Measurements from ENCODE around the gene CDCA8.

The CDCA8 gene

GRCh38 chr1:37692078-37692833 is at the start of gene CDCA8:
Gene CDCA8, plus strand, starts transcription at chr1:37692516. Its CDS starts 175 bp downstream, at chr1:37692691.
- peak; percentile 95 to 98 for DNase-seq (ENCODE audit: low read depth in 2 of 2, low spot score in 1 of 2)

- DNase-seq (ENCODE audit: low read depth in 2 of 2, low spot score in 1 of 2): no peak
Observed at GRCh38 chr1:37647281-37647680, 45.0 kb upstream of the CDCA8 start.

- no peak for DNase-seq (ENCODE audit: low read depth in 2 of 2, low spot score in 1 of 2)
Observed at GRCh38 chr1:37650173-37650572, 42.1 kb upstream of the CDCA8 start.

- no peak for DNase-seq (ENCODE audit: low read depth in 2 of 2, low spot score in 1 of 2)
Observed at GRCh38 chr1:37650721-37651120, 41.6 kb upstream of the CDCA8 start.

- no peak for DNase-seq (ENCODE audit: low read depth in 2 of 2, low spot score in 1 of 2)
Observed at GRCh38 chr1:37651803-37652202, 40.5 kb upstream of the CDCA8 start.

GRCh38 chr1:37652976-37653375 is 39.3 kb upstream of the CDCA8 start:
- DNase-seq (ENCODE audit: low read depth in 2 of 2, low spot score in 1 of 2): no peak

- no peak for DNase-seq (ENCODE audit: low read depth in 2 of 2, low spot score in 1 of 2)
Observed at GRCh38 chr1:37653906-37654305, 38.4 kb upstream of the CDCA8 start.

- no peak for DNase-seq (ENCODE audit: low read depth in 2 of 2, low spot score in 1 of 2)
Observed at GRCh38 chr1:37655274-37655673, 37.0 kb upstream of the CDCA8 start.

- no peak for DNase-seq (ENCODE audit: low read depth in 2 of 2, low spot score in 1 of 2)
Observed at GRCh38 chr1:37656026-37656425, 36.3 kb upstream of the CDCA8 start.

- no peak for DNase-seq (ENCODE audit: low read depth in 2 of 2, low spot score in 1 of 2)
Observed at GRCh38 chr1:37656881-37657280, 35.4 kb upstream of the CDCA8 start.

GRCh38 chr1:37657620-37658412 is 34.5 kb upstream of the CDCA8 start:
- no peak for DNase-seq (ENCODE audit: low read depth in 2 of 2, low spot score in 1 of 2)

- no peak for DNase-seq (ENCODE audit: low read depth in 2 of 2, low spot score in 1 of 2)
Observed at GRCh38 chr1:37658486-37658885, 33.8 kb upstream of the CDCA8 start.

GRCh38 chr1:37660664-37661063 is 31.7 kb upstream of the CDCA8 start:
- no peak for DNase-seq (ENCODE audit: low read depth in 2 of 2, low spot score in 1 of 2)

GRCh38 chr1:37661401-37661800 is 30.9 kb upstream of the CDCA8 start:
- no peak for DNase-seq (ENCODE audit: low read depth in 2 of 2, low spot score in 1 of 2)

- no peak for DNase-seq (ENCODE audit: low read depth in 2 of 2, low spot score in 1 of 2)
Observed at GRCh38 chr1:37662031-37662755, 30.1 kb upstream of the CDCA8 start.

GRCh38 chr1:37663426-37664000 is 28.8 kb upstream of the CDCA8 start:
- no peak for DNase-seq (ENCODE audit: low read depth in 2 of 2, low spot score in 1 of 2)

- no peak for DNase-seq (ENCODE audit: low read depth in 2 of 2, low spot score in 1 of 2)
Observed at GRCh38 chr1:37666241-37666867, 26.0 kb upstream of the CDCA8 start.

GRCh38 chr1:37667023-37667671 is 25.2 kb upstream of the CDCA8 start:
- no peak for DNase-seq (ENCODE audit: low read depth in 2 of 2, low spot score in 1 of 2)

- no peak for DNase-seq (ENCODE audit: low read depth in 2 of 2, low spot score in 1 of 2)
Observed at GRCh38 chr1:37670133-37670532, 22.2 kb upstream of the CDCA8 start.

GRCh38 chr1:37671261-37671660 is 21.1 kb upstream of the CDCA8 start:
- no peak for DNase-seq (ENCODE audit: low read depth in 2 of 2, low spot score in 1 of 2)
